Cardiac septum (tissue), 1 donor: Measurements from ENCODE around the gene PET100. TPM values are rescaled to one million over a fixed set of nuclear protein-coding genes. Genes with fewer than 3 reads are reported as not detected.

Source experiments
- DNase-seq: peaks from one replicate; pipeline ENCODE4 v3.0.0-alpha.2; 2020; ENCODE audit warnings: low spot score
- intact Hi-C: fragments of 100-400 bp; cut with DNase I; formaldehyde crosslinking; loops from one replicate; pipeline ENCODE4 v1.14.0; 2022
- microRNA-seq: library from miRNA; unstranded; fragments of <30 nt; microRNA quantifications from one replicate; pipeline ENCODE4 v1.2.0, GENCODE V29; 2020
- total RNA-seq: library from RNA; stranded (reverse); fragmentation: NEBNext Ultra II Directional; extraction: Animal tissue kit (Norgen Biotek cat#: 25700); gene quantifications from one replicate; pipeline ENCODE4 v1.2.1, GENCODE V29; 2021
- donor health status: DM: no; HTN: no; CAD: no.

The PET100 gene
- total RNA-seq, 1 donor from 2014 or later, result 130 TPM

- intact Hi-C loops, result no loop called here
- no peak for DNase-seq
Observed at GRCh38 chr19:7672522-7672921, 42.9 kb downstream of the PET100 start.

- peak; percentile 94 for DNase-seq
- intact Hi-C loops, result loop anchor here (5.0 kb wide), 1 partner anchor 107 kb away; no protein-coding TSS in a partner anchor
Observed at GRCh38 chr19:7674010-7675005, 44.7 kb downstream of the PET100 start.

- intact Hi-C loops, result loop anchor here (5.0 kb wide), 1 partner anchor 109 kb away; no protein-coding TSS in a partner anchor
- no peak for DNase-seq
Observed at GRCh38 chr19:7676376-7676775, 46.8 kb downstream of the PET100 start.

DNA sequence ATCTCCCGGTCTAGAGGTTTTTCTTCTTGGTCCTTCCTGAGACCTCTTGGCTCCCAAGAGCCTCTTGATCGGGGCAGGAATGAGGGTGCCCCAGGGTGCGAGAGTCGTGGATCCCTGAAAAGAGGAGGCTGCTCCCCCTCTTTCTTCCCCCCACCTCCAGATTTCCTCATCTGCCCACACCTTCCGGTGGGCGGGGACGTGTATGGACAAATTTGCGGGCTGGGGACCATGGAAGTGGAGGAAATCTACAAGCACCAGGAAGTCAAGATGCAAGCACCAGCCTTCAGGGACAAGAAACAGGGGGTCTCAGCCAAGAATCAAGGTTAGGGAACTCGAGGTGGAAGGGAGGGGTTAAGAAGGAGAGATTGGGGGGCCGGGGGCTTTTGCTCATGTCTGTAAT is 47.3 kb downstream of the PET100 start, which contains the start of gene MCEMP1:
TSS of gene MCEMP1 (plus strand) at position 237 of the 400 bp plus-strand sequence. CDS start at position 268, 31 bp downstream.
- DNase-seq, result peak; percentile 87
- intact Hi-C loops, result loop anchor here (5.0 kb wide), 1 partner anchor 110 kb away; no protein-coding TSS in a partner anchor

- no peak for DNase-seq
- intact Hi-C loops, result loop anchor here (5.0 kb wide), 1 partner anchor 110 kb away; no protein-coding TSS in a partner anchor
Observed at GRCh38 chr19:7677669-7678311, 48.2 kb downstream of the PET100 start.

- DNase-seq, result no peak
- intact Hi-C loops, result loop anchor here (5.0 kb wide), 1 partner anchor 112 kb away; no protein-coding TSS in a partner anchor
Observed at GRCh38 chr19:7678971-7679751, 49.6 kb downstream of the PET100 start.

DNA sequence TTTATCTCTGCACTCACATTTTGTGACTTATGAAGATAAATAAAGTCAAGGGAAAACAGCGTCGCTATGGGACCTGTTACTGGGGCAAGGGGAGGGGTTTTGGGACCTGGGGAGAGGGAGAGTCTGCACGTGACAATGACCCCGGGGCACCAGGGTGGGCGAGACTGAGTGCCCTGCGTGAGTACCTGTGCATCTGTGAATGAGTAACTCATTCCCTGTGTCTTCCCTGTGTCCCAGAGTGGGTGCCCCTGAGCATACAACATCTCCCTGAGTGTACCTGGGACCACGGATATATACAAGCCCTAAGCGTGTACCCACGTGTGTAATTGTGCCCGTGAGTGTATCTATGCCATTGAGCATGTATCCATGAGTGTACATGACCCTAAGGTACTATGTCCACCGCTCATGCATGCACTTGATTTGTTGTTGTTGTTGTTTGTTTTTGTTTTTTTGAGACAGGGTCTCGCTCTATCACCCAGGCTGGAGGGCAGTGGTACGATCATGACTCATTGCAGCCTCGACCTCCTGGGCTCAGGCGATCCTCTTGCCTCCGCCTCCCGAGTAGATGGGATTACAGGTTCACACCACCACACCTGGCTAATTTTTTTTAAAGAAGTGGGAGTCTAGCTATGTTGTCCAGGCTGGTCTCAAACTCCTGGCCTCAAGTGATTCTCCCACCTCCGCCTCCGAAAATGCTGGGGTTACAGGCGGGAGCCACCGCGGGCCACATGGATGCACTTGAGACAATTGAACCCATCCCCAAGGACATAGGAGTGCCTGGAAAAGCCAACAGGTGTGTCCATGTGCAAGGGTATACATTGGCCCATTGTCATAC is 50.4 kb downstream of the PET100 start:
- intact Hi-C loops, result loop anchor here (2.0 to 5.0 kb wide), 2 partner anchors 27 to 113 kb away; no protein-coding TSS in a partner anchor

GRCh38 chr19:7680606-7681339 is 51.2 kb downstream of the PET100 start, which contains the start of gene TRAPPC5:
TRAPPC5 (plus strand) TSS chr19:7680833; CDS start chr19:7682254, 1,421 bp downstream.
- intact Hi-C loops, result loop anchor here (2.0 kb wide), 1 partner anchor 28 kb away; no protein-coding TSS in a partner anchor
- DNase-seq, result peak; percentile 94

More for the DNA sequence above, 50.4 kb downstream of the PET100 start:
- DNase-seq, result no peak

Small RNA genes within 50 kb of the gene (microRNA-seq; reads per million reads assigned to microRNA genes)
- gene MIR6792, result not detected

Other genes starting within 250 kb of the PET100 start
- gene PEX11G, start 140.8 kb upstream of the PET100 start, total RNA-seq, result 1.9 TPM
- 76.7 TPM for gene ZNF358, start 113.7 kb upstream of the PET100 start, total RNA-seq
- 16.0 TPM for gene MCOLN1, start 107.2 kb upstream of the PET100 start, total RNA-seq
- 41.9 TPM for gene PNPLA6, start 94.1 kb upstream of the PET100 start, total RNA-seq
- gene CAMSAP3, start 33.9 kb upstream of the PET100 start, total RNA-seq, result not detected
- gene XAB2, start 248 bp upstream of the PET100 start, total RNA-seq, result 21.8 TPM
- gene PCP2, start 3.9 kb downstream of the PET100 start, total RNA-seq, result not detected
- 4.0 TPM for gene STXBP2, start 7.3 kb downstream of the PET100 start, total RNA-seq
- 0.75 TPM for gene RETN, start 39.3 kb downstream of the PET100 start, total RNA-seq
- gene MCEMP1, start 47.3 kb downstream of the PET100 start, total RNA-seq, result 0.54 TPM
- 77.0 TPM for gene TRAPPC5, start 51.0 kb downstream of the PET100 start, total RNA-seq
- gene FCER2, start 72.3 kb downstream of the PET100 start, total RNA-seq, result not detected
- 0.92 TPM for gene CLEC4G, start 102.3 kb downstream of the PET100 start, total RNA-seq
- gene CD209, start 117.7 kb downstream of the PET100 start, total RNA-seq, result 7.6 TPM
- gene CLEC4M, start 133.4 kb downstream of the PET100 start, total RNA-seq, result not detected
- gene EVI5L, start 200.4 kb downstream of the PET100 start, total RNA-seq, result 23.6 TPM
- 0.13 TPM for gene PRR36, start 244.6 kb downstream of the PET100 start, total RNA-seq